Spleen (tissue), 11 donors: ENCODE data around the gene P2RX7. TPM values are rescaled to one million over a fixed set of nuclear protein-coding genes. Genes with fewer than 3 reads are reported as not detected.

Experiments used
- DNase-seq: peaks from one replicate; pipeline ENCODE4 v3.0.0-alpha.2; 2020
- H3K27ac ChIP-seq, 8 donors: fragments of 200-600 bp; sonication (generic) in 7 of 8; 1 replicate in 4 of 8; 2 replicates in 4 of 8; pipeline versions ENCODE4 v1.5.0 to v1.8.0; 2016 to 2021; ENCODE audit warnings: inconsistent platforms in 4 of 8, mild to moderate bottlenecking in 4 of 8, moderate library complexity in 1 of 8
- H3K27me3 ChIP-seq, 7 donors: fragments of 200-600 bp; sonication (generic) in 6 of 7; replicated peaks in 1 of 7; 1 replicate in 4 of 7; 2 replicates in 3 of 7; pipeline versions ENCODE4 v1.5.0 to v1.8.0; 2016 to 2021; ENCODE audit warnings: inconsistent platforms in 3 of 7, mild to moderate bottlenecking in 1 of 7
- H3K36me3 ChIP-seq, 6 donors: fragments of 200-600 bp; sonication (generic) in 5 of 6; 1 replicate in 4 of 6; 2 replicates in 2 of 6; pipeline versions ENCODE4 v1.5.0 to v1.8.0; 2016 to 2021; ENCODE audit warnings: inconsistent platforms in 2 of 6
- H3K4me1 ChIP-seq, 6 donors: fragments of 200-600 bp; sonication (generic) in 5 of 6; 1 replicate in 3 of 6; 2 replicates in 3 of 6; pipeline versions ENCODE4 v1.5.0 to v1.8.0; 2016 to 2021; ENCODE audit warnings: inconsistent platforms in 3 of 6
- H3K4me3 ChIP-seq, 8 donors: fragments of 200-600 bp; sonication (generic) in 7 of 8; 1 replicate in 4 of 8; 2 replicates in 4 of 8; pipeline versions ENCODE4 v1.5.0 to v1.8.0; 2016 to 2021; ENCODE audit warnings: inconsistent platforms in 4 of 8, mild to moderate bottlenecking in 4 of 8, moderate library complexity in 2 of 8
- H3K9me3 ChIP-seq, 8 donors: fragments of 200-600 bp; sonication (generic) in 7 of 8; 1 replicate in 4 of 8; 2 replicates in 4 of 8; pipeline versions ENCODE4 v1.5.0 to v1.8.0; 2016 to 2021; ENCODE audit warnings: inconsistent platforms in 4 of 8
- POLR2A ChIP-seq, 3 donors: fragments of 450-650 bp; IDR thresholded peaks; one replicate each; pipeline ENCODE4 v1.5.1; 2017; ENCODE audit warnings: antibody characterized with exemption in 3 of 3, mild to moderate bottlenecking in 1 of 3
- POLR2AphosphoS5 ChIP-seq, 3 donors: sonication (generic); formaldehyde crosslinking; IDR thresholded peaks; one replicate each; pipeline ENCODE4 v1.5.1; 2017; ENCODE audit warnings: antibody characterized with exemption in 3 of 3
- WGBS, 5 donors: extraction: QIAGEN DNeasy Blood & Tissue Kit in 3 of 5; methylation state at CpG; one replicate each; pipeline versions ENCODE4 v1.1.5 to v1.1.7; 2013 to 2018; 5-methylcytosine and 5-hydroxymethylcytosine counted together
- intact Hi-C: fragments of 100-400 bp; cut with DNase I; formaldehyde crosslinking; loops from one replicate; pipeline ENCODE4 v1.15.0; 2023; ENCODE audit warnings: low total_unique reads
- polyA plus RNA-seq, 3 donors: library from polyadenylated mRNA; stranded (reverse); fragments of 200-250 nt; gene quantifications; one replicate each; pipeline ENCODE4 v1.2.1, GENCODE V29; 2013
- total RNA-seq, 7 donors: library from RNA; depleted of rRNA in 3 of 7; stranded (reverse); fragments of >200 nt in 3 of 7; fragmentation: NEBNext Ultra II Directional in 4 of 7; extraction: Animal tissue kit (Norgen Biotek cat#: 25700) in 4 of 7; gene quantifications; one replicate each; pipeline versions ENCODE4 v1.1.0 to v1.2.1, GENCODE V29; 2016 to 2021
- TF ChIP-seq, protein P1 (sequence below), 11 experiments: fragments of 200-600 bp in 7 of 11; fragments of 450-650 bp in 4 of 11; sonication (generic) in 4 of 11; IDR thresholded peaks in 8 of 11; conservative IDR thresholded peaks in 3 of 11; 1 replicate in 7 of 11; 2 replicates in 4 of 11; pipeline versions ENCODE4 v1.4.0 to v1.8.0; 2016 to 2021; ENCODE audit warnings: antibody characterized with exemption in 11 of 11, inconsistent platforms in 4 of 11, mild to moderate bottlenecking in 1 of 11
- donor health status: healthy with polysubstance abuse.
- donor health status: DM: no; HTN: no; CAD: no; lungs with moderate emphysema.
- donor health status: DM: no; HTN: no; CAD: no.
- donor health status: Bipolar disorder and iron deficiency.
- donor health status: healthy.
- donor health status: DM: no; HTN: no; CAD: no.
- donor health status: DM: yes; HTN: yes; CAD: no.

The P2RX7 gene
- total and polyA plus RNA-seq, 10 donors: 1.8 to 12.3 (median 9.0) TPM

DNA sequence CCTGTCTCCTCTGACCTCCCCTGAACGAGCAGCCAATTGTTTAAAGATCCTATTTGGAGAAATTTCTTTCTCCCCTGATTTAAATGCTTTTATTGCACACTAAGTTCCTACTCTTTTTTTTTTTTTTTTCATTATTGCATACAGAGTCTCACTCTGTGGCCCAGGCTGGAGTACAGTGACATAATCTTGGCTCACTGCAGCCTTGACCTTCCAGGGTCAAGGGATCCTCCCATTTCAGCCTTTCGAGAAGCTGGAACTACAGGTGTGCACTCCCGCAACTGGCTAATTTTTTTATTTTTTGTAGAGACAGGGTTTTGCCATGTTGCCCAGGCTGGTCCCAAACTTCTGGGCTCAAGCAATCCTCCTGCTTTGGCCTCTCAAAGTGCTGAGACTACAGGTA is 5.2 kb upstream of the P2RX7 start:
- 58 to 70% (median 65%) methylated on average over 3 of the region's 3 CpGs for WGBS, 5 donors
- peak overlapping the region in 6 of 8 donors; percentile 86 to 93 (median 86) for H3K27ac ChIP-seq
- intact Hi-C loops: no loop called here

DNA sequence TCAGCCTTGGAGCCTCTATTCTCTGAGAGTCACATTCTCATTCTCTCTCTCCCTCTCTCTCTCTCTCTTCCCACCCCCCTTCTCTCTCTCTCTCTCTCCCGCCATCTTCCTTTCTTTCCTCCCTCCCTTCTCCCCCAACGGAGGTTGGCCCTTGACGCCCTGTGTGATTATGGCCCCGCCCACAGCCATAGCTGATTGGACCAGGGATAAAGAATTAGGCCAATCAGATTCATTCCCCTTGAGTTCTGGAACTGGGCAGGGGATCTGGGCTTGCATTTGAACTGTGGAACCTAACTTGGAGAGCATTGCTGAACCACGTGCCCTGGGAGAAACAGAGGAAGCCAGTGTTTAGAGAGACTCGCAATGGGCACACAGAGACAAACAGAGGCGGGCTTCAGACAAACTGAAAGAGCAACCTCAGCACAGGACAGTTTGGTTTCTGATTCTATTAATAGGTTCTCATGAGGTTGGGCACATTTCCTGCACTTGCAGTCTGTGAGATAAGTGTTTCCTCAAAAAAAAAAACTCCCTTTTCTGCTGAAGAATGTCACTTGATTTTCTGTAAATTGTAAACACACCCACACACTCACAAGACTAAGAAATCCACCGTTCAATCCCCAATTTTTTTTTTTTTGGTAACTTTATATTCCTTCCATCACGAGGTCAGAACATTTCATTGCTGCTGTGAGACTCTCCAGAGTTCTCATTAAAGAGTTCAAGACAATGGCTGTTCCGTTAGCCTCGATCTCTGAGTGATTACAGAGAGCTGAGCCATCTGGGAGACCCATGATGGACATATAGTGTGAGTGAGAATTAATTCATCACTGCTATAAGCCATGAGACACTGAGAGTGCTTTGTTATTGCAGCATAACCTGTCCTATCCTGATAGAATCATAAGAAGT is 3.5 kb upstream of the P2RX7 start:
- Histone ChIP-seq H3K36me3 (no peaks in the 10 kb centered on the region), H3K27ac (peak overlapping the region; percentile 82 to 93 (median 86)), H3K27me3 (no peaks in the 10 kb centered on the region), H3K9me3 (no peaks in the 10 kb centered on the region), H3K4me1 (peaks cover 16 to 82% (median 55%) of the 10 kb centered on the region in 6 donors), H3K4me3 (peak overlapping the region in 3 of 8 donors; percentile 16 to 52 (median 16))
- peak; percentile 90 for DNase-seq
- 0 to 3% (median 2%) methylated on average over 11 of the region's 11 CpGs for WGBS, 5 donors
- TF ChIP-seq POLR2AphosphoS5 (IDR thresholded peaks at IDR 0.05) (peak in 1 of 3 donors; percentile 75), POLR2A (IDR thresholded peaks at IDR 0.05) (no peak)
- TF ChIP-seq, protein P1, sequence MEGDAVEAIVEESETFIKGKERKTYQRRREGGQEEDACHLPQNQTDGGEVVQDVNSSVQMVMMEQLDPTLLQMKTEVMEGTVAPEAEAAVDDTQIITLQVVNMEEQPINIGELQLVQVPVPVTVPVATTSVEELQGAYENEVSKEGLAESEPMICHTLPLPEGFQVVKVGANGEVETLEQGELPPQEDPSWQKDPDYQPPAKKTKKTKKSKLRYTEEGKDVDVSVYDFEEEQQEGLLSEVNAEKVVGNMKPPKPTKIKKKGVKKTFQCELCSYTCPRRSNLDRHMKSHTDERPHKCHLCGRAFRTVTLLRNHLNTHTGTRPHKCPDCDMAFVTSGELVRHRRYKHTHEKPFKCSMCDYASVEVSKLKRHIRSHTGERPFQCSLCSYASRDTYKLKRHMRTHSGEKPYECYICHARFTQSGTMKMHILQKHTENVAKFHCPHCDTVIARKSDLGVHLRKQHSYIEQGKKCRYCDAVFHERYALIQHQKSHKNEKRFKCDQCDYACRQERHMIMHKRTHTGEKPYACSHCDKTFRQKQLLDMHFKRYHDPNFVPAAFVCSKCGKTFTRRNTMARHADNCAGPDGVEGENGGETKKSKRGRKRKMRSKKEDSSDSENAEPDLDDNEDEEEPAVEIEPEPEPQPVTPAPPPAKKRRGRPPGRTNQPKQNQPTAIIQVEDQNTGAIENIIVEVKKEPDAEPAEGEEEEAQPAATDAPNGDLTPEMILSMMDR (IDR thresholded peaks at IDR 0.05 in 8 of 11, conservative IDR thresholded peaks at IDR 0.05 in 3 of 11): no peak
- intact Hi-C loops: no loop called here

More for the DNA sequence above, 5.2 kb upstream of the P2RX7 start:
- no peak for DNase-seq
- no peak overlapping the region for H3K4me3 ChIP-seq
- TF ChIP-seq, protein P1 (IDR thresholded peaks at IDR 0.05 in 8 of 11, conservative IDR thresholded peaks at IDR 0.05 in 3 of 11): no peak
- TF ChIP-seq POLR2AphosphoS5 (IDR thresholded peaks at IDR 0.05) (no peak), POLR2A (IDR thresholded peaks at IDR 0.05) (no peak)
- H3K4me1 ChIP-seq: peaks cover 16 to 65% (median 38%) of the 10 kb centered on the region in 6 donors
- no peaks in the 10 kb centered on the region for H3K27me3 ChIP-seq
- H3K9me3 ChIP-seq: no peaks in the 10 kb centered on the region
- no peaks in the 10 kb centered on the region for H3K36me3 ChIP-seq

DNA sequence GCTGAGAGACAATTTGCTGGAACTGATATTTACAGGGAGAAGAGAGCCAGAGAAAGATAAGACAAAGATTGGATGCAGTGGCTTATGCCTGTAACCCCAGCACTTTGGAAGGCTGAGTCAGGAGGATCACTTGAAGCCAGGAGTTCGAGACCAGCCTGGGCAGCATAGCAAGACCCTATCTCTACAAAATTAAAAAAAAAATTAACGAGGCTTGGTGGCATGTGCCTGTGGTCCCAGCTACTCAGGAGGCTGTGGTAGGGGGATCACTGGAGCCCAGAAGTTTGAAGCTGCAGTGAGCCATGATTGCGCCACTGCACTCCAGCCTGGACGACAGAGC is 2.9 kb upstream of the P2RX7 start:
- TF ChIP-seq POLR2AphosphoS5 (IDR thresholded peaks at IDR 0.05): no peak
- TF ChIP-seq, protein P1 (IDR thresholded peaks at IDR 0.05 in 8 of 11, conservative IDR thresholded peaks at IDR 0.05 in 3 of 11): no peak
- TF ChIP-seq POLR2A (IDR thresholded peaks at IDR 0.05): no peak

GRCh38 chr12:121130866-121131373 is 1.8 kb upstream of the P2RX7 start:
- TF ChIP-seq POLR2AphosphoS5 (IDR thresholded peaks at IDR 0.05): no peak
- intact Hi-C loops: no loop called here
- no peaks in the 10 kb centered on the region for H3K27me3 ChIP-seq
- H3K4me3 ChIP-seq: no peak overlapping the region
- H3K36me3 ChIP-seq: no peaks in the 10 kb centered on the region
- H3K27ac ChIP-seq: peak overlapping the region in 2 of 8 donors; percentile 83 to 86
- peaks cover 22 to 97% (median 61%) of the 10 kb centered on the region in 6 donors for H3K4me1 ChIP-seq
- no peak for DNase-seq
- H3K9me3 ChIP-seq: no peaks in the 10 kb centered on the region
- 78 to 96% (median 88%) methylated on average over 6 of the region's 6 CpGs for WGBS, 5 donors

More for the DNA sequence above, 2.9 kb upstream of the P2RX7 start:
- Histone ChIP-seq H3K36me3 (no peaks in the 10 kb centered on the region), H3K9me3 (no peaks in the 10 kb centered on the region), H3K27ac (peak overlapping the region; percentile 82 to 93 (median 86)), H3K27me3 (no peaks in the 10 kb centered on the region), H3K4me1 (peaks cover 22 to 88% (median 60%) of the 10 kb centered on the region in 6 donors), H3K4me3 (peak overlapping the region in 1 of 8 donors; percentile 52)
- DNase-seq: no peak
- intact Hi-C loops: no loop called here
- WGBS, 5 donors: 83 to 93% (median 89%) methylated on average over 4 of the region's 4 CpGs
